ENCODE results near the gene DLL1.

The DLL1 gene

DNA sequence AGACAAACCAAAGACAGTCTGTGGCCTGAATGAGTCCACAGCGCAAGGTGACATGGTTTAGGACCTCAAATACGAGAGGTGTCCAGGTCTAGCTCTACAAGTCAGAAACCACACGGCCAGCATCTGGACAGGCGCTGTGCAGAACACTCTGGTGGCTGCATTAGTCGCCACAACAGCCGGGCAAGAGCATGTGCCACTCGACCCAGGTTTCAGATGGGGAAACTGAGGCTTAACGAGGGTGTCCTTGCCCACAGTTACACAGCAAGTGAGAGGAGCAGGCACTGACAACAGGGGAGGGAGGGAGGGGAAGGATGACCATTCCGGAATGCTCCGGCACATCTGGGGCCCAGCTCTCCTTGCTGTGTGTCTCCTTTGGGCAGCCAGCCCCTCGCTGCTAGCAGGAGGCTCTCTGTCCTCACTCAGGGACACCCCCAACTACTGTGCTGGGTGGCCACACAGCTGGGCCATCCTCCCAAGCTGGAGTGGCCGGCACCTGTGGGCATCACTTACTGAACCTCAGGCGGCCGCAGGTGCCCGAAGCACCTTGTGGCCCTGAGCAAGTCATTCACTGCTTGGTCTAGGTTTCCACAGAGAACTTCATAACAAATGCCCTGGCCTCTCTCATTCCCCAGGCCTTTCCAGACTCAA lies 6.6 kb downstream of the DLL1 start:
- Histone ChIP-seq H3K9ac (ENCODE audit: low read depth in 1 of 2, low read length in 2 of 2) (no peak overlapping the region), H3K27me3 (ENCODE audit: control insufficient read depth in 2 of 2, insufficient read depth in 2 of 2, low read length in 2 of 2) (peaks cover 13 to 18% of the 10 kb centered on the region in 2 donors), H3K4me3 (ENCODE audit: low read length in 2 of 2) (no peak overlapping the region), H3K27ac (ENCODE audit: low read depth in 2 of 2, low read length in 2 of 2) (no peak overlapping the region), H3K4me1 (ENCODE audit: control insufficient read depth in 2 of 2, insufficient read depth in 2 of 2, low read length in 2 of 2) (peaks cover 36 to 38% of the 10 kb centered on the region in 2 donors), H3K9me3 (ENCODE audit: control insufficient read depth in 2 of 2, low read length in 2 of 2) (no peaks in the 10 kb centered on the region), H3K36me3 (ENCODE audit: control insufficient read depth in 2 of 2, insufficient read depth in 2 of 2, low read length in 2 of 2) (peaks cover 9 to 19% of the 10 kb centered on the region in 2 donors)

DNA sequence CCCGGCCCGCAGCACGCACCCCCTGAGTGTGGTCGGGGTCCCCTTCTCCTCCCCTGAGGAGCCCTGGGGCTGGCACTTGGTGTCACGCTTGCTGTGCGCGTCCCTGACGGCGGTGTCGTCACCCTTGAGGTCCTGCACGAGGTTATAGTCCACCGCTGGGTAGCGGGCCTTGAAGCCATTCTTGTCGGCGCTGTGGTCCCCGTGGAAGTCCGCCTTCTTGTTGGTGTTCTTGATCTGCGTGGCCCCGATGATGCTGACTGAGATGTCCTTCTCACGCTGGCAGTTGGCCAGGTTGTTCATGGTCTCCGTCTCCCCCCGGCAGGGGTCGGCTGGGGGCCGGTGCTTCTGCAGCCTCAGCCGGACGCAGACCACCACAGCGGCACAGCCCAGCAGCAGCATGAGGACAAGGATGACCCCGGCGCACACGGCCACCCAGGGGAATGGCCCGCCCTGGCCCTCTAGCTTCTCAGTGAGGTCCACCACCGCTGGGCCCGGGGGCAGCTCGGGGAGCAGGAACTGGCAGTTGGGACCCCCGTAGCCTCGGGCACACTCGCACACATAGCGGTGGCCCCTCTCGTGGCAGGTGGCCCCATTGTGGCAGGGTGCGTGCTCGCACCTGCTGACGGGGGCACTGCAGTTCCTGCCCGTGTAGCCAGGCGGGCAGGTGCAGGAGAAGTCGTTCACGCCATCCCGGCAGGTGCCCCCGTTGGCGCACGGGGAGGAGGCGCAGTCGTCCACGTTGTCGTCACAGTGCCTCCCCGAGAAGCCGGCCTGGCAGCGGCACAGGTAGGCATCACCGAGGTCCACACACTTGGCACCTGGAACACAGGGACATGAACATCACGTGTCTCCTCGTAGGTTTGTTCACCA lies 7.4 kb downstream of the DLL1 start:
- Histone ChIP-seq H3K9ac (ENCODE audit: low read depth in 1 of 2, low read length in 2 of 2) (no peak overlapping the region), H3K36me3 (ENCODE audit: control insufficient read depth in 2 of 2, insufficient read depth in 2 of 2, low read length in 2 of 2) (peaks cover 9 to 19% of the 10 kb centered on the region in 2 donors), H3K4me3 (ENCODE audit: low read length in 2 of 2) (no peak overlapping the region), H3K27me3 (ENCODE audit: control insufficient read depth in 2 of 2, insufficient read depth in 2 of 2, low read length in 2 of 2) (peaks cover 7 to 14% of the 10 kb centered on the region in 2 donors), H3K27ac (ENCODE audit: low read depth in 2 of 2, low read length in 2 of 2) (no peak overlapping the region), H3K9me3 (ENCODE audit: control insufficient read depth in 2 of 2, low read length in 2 of 2) (no peaks in the 10 kb centered on the region), H3K4me1 (ENCODE audit: control insufficient read depth in 2 of 2, insufficient read depth in 2 of 2, low read length in 2 of 2) (peaks cover 30 to 34% of the 10 kb centered on the region in 2 donors)

DNA sequence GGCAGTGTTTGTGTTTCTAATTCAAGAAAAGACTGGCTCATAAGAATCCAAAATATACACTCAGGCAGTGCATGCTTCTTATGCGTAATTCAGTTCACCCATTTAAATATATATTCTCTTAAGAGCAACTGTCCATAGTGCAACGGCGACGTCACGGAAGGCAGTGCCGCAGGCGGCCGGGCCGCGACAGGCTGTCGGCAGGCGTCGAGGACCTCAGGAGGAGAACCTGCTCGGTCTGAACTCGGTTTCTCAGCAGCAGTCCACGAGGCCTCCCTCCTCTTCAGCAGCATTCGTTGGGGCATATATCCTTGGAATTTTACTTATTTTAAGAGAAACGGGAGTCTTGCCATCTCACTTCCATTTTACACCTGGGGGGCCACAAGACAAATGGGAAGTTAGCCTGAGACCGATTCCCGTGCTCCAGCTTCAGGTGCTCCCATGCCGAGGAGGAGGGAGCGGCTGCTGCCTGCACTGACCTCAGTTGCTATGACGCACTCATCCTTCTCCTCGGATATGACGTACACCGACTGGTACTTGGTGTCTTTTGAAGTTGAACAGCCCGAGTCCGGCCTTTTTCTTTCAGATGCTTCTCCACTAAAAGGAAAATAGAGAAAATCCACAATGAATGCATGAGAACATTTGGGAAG lies 8.2 kb downstream of the DLL1 start:
- no peak overlapping the region for H3K4me3 ChIP-seq (ENCODE audit: low read length in 2 of 2)
- H3K9ac ChIP-seq (ENCODE audit: low read depth in 1 of 2, low read length in 2 of 2): no peak overlapping the region
- peaks cover 9 to 19% of the 10 kb centered on the region in 2 donors for H3K36me3 ChIP-seq (ENCODE audit: control insufficient read depth in 2 of 2, insufficient read depth in 2 of 2, low read length in 2 of 2)
- peaks cover 22 to 27% of the 10 kb centered on the region in 2 donors for H3K4me1 ChIP-seq (ENCODE audit: control insufficient read depth in 2 of 2, insufficient read depth in 2 of 2, low read length in 2 of 2)
- no peak overlapping the region for H3K27ac ChIP-seq (ENCODE audit: low read depth in 2 of 2, low read length in 2 of 2)
- peaks cover under 1 to 7% of the 10 kb centered on the region in 2 donors for H3K27me3 ChIP-seq (ENCODE audit: control insufficient read depth in 2 of 2, insufficient read depth in 2 of 2, low read length in 2 of 2)
- no peaks in the 10 kb centered on the region for H3K9me3 ChIP-seq (ENCODE audit: control insufficient read depth in 2 of 2, low read length in 2 of 2)

DNA sequence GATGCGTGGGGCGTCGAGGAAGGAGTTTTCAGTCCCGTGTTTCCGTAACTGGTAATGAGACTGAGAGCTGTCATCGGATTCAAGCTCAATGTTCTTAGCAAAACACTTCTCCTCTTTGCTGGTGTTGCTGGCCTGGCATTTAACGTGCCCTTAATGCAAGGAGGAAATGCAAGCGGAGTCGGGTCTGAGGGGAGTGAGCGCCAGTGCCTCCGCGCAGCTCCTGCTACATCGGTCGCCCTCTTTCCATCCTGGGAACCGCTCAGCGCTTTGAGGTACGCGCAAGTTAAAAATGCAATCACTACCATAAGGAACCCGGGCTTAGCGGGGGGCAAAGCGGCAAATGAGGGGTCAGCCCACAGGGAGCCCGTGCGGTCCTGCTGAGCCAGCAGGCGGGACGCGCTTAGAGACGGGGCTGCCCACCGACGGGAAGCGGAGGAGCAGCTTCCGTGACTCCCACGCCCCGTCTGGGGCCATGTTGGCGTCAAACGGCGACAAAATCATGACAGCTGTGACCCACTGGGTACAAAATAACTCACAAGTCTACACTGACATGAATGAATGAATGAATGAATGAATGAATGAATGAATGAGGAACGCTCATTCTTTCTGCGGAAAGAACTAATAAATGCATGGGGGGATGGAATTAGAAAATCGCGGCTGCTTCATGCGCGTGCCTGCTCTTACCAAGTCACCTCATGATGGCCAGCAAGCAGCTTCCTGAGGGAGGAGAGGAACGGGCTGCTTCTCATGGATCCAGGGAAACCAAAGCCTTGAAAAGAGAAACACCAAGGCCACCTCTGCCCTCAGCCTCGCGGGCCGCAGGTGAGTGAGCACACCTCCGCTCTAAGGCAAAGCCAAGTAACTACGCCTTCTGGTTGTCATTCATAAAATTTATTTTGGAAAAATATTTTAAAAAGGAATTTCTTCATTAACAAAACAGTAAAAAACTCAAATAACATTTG lies 9.3 kb downstream of the DLL1 start:
- Histone ChIP-seq H3K36me3 (ENCODE audit: control insufficient read depth in 2 of 2, insufficient read depth in 2 of 2, low read length in 2 of 2) (peaks cover 9 to 19% of the 10 kb centered on the region in 2 donors), H3K4me3 (ENCODE audit: low read length in 2 of 2) (peak overlapping the region in 1 of 2 donors; percentile 77), H3K4me1 (ENCODE audit: control insufficient read depth in 2 of 2, insufficient read depth in 2 of 2, low read length in 2 of 2) (peaks cover 19 to 25% of the 10 kb centered on the region in 2 donors), H3K9me3 (ENCODE audit: control insufficient read depth in 2 of 2, low read length in 2 of 2) (no peaks in the 10 kb centered on the region), H3K27me3 (ENCODE audit: control insufficient read depth in 2 of 2, insufficient read depth in 2 of 2, low read length in 2 of 2) (no peaks in the 10 kb centered on the region), H3K9ac (ENCODE audit: low read depth in 1 of 2, low read length in 2 of 2) (peak overlapping the region in 1 of 2 donors; percentile 15), H3K27ac (ENCODE audit: low read depth in 2 of 2, low read length in 2 of 2) (peak overlapping the region; percentile 87 to 88)

DNA sequence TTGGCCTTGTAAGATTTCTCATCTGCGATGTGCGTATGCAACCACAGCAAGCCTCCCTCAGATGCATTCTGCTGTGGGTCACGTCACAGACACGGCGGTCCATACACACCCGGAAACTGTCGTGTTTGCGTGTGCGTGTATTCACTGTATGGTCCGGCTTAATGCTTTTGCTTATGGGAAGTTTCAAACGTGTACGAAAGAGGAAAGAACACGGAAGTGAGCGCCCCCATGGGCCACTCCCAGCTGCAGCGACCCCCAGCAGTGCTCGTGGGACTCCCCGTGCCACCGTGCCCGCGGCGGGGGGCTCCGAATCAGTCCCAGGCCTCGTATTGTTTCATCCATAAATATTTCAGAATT lies 10.2 kb downstream of the DLL1 start:
- H3K27ac ChIP-seq (ENCODE audit: low read depth in 2 of 2, low read length in 2 of 2): peak overlapping the region; percentile 87 to 88
- no peaks in the 10 kb centered on the region for H3K27me3 ChIP-seq (ENCODE audit: control insufficient read depth in 2 of 2, insufficient read depth in 2 of 2, low read length in 2 of 2)
- peaks cover 8 to 19% of the 10 kb centered on the region in 2 donors for H3K36me3 ChIP-seq (ENCODE audit: control insufficient read depth in 2 of 2, insufficient read depth in 2 of 2, low read length in 2 of 2)
- peak overlapping the region; percentile 66 to 68 for H3K9ac ChIP-seq (ENCODE audit: low read depth in 1 of 2, low read length in 2 of 2)
- peak overlapping the region; percentile 64 to 77 for H3K4me3 ChIP-seq (ENCODE audit: low read length in 2 of 2)
- H3K4me1 ChIP-seq (ENCODE audit: control insufficient read depth in 2 of 2, insufficient read depth in 2 of 2, low read length in 2 of 2): peaks cover 19 to 29% of the 10 kb centered on the region in 2 donors
- no peaks in the 10 kb centered on the region for H3K9me3 ChIP-seq (ENCODE audit: control insufficient read depth in 2 of 2, low read length in 2 of 2)

DNA sequence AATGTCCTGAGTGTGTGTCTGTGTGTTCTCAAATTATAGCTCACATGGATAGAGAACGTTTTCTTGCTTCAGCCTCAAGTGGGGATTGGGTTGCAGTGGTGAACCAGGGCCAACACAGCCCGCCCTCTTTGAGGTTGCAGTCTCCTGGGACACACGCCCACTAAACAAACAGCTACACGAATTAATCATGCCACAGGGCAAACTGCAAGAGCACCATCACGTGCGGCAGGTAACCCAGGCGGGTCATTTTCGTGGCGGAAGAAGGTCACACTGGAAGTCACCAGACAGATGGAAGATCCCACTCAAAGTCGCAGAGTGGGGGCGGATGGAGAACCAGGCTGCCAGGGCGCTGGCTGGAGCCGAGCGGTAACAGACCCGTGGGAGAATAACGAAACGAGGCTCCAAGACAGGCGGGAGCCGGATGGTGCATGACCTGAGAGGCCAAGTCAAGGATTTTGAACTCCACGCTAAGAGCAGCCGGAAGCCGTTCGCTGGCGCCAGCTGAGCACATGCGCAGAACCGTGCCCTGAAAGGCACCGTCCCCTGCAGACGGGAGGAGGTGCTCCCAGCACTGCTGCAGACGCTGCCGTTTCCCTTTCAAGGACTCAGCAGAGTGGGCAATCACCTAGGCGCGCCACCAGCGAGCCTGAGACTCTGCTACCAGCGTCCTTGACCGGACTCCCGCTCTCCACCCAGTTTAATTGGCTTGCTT lies 10.7 kb downstream of the DLL1 start:
- Histone ChIP-seq H3K9ac (ENCODE audit: low read depth in 1 of 2, low read length in 2 of 2) (peak overlapping the region; percentile 66 to 68), H3K4me3 (ENCODE audit: low read length in 2 of 2) (peak overlapping the region; percentile 64 to 77), H3K27ac (ENCODE audit: low read depth in 2 of 2, low read length in 2 of 2) (peak overlapping the region; percentile 87 to 88)

DNA sequence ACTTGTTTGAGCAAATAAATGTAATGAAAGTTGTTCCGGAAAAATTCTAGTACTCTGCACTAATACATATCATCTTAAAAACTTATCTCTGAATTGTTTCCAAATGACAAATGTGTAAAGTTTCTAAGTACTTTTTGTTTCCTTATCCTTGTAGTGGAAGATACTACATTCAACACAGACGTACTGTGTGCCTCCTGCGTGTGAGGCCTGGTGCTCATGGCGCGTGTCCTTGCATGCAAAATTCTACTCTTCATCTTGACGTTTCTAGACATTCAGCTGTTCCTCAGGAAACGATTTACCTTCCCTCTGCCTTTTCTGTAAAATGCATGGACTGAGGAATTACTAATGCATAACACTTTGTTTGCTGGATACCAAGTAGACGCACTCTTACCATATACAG lies 11.5 kb downstream of the DLL1 start:
- Histone ChIP-seq H3K4me1 (ENCODE audit: control insufficient read depth in 2 of 2, insufficient read depth in 2 of 2, low read length in 2 of 2) (peaks cover 19 to 28% of the 10 kb centered on the region in 2 donors), H3K27me3 (ENCODE audit: control insufficient read depth in 2 of 2, insufficient read depth in 2 of 2, low read length in 2 of 2) (no peaks in the 10 kb centered on the region), H3K9ac (ENCODE audit: low read depth in 1 of 2, low read length in 2 of 2) (no peak overlapping the region), H3K4me3 (ENCODE audit: low read length in 2 of 2) (peak overlapping the region in 1 of 2 donors; percentile 77), H3K36me3 (ENCODE audit: control insufficient read depth in 2 of 2, insufficient read depth in 2 of 2, low read length in 2 of 2) (peaks cover 2 to 14% of the 10 kb centered on the region in 2 donors), H3K9me3 (ENCODE audit: control insufficient read depth in 2 of 2, low read length in 2 of 2) (no peaks in the 10 kb centered on the region), H3K27ac (ENCODE audit: low read depth in 2 of 2, low read length in 2 of 2) (peak overlapping the region; percentile 87 to 88)

More for the DNA sequence above, 10.7 kb downstream of the DLL1 start:
- H3K9me3 ChIP-seq (ENCODE audit: control insufficient read depth in 2 of 2, low read length in 2 of 2): no peaks in the 10 kb centered on the region
- peaks cover 5 to 18% of the 10 kb centered on the region in 2 donors for H3K36me3 ChIP-seq (ENCODE audit: control insufficient read depth in 2 of 2, insufficient read depth in 2 of 2, low read length in 2 of 2)
- no peaks in the 10 kb centered on the region for H3K27me3 ChIP-seq (ENCODE audit: control insufficient read depth in 2 of 2, insufficient read depth in 2 of 2, low read length in 2 of 2)
- H3K4me1 ChIP-seq (ENCODE audit: control insufficient read depth in 2 of 2, insufficient read depth in 2 of 2, low read length in 2 of 2): peaks cover 19 to 28% of the 10 kb centered on the region in 2 donors

DNA sequence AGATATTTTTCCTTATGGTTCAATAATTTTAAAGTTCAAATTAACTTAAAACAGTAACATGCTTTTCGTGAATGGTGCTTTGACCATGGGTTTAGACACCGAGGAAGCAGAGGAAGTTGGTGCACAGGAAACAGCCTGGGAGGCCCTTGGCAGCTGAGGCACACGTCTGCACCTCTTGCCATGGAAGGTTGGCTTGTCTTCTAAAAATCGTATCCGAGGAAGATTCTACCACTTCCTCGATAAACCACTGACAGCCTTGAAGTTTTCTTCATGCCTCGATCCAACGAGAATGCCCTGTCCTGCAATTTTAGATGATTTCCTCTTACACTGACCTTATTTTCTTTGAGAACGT lies 12.2 kb downstream of the DLL1 start:
- Histone ChIP-seq H3K9ac (ENCODE audit: low read depth in 1 of 2, low read length in 2 of 2) (no peak overlapping the region), H3K4me3 (ENCODE audit: low read length in 2 of 2) (no peak overlapping the region), H3K9me3 (ENCODE audit: control insufficient read depth in 2 of 2, low read length in 2 of 2) (no peaks in the 10 kb centered on the region), H3K27me3 (ENCODE audit: control insufficient read depth in 2 of 2, insufficient read depth in 2 of 2, low read length in 2 of 2) (no peaks in the 10 kb centered on the region), H3K4me1 (ENCODE audit: control insufficient read depth in 2 of 2, insufficient read depth in 2 of 2, low read length in 2 of 2) (peaks cover 19 to 28% of the 10 kb centered on the region in 2 donors), H3K36me3 (ENCODE audit: control insufficient read depth in 2 of 2, insufficient read depth in 2 of 2, low read length in 2 of 2) (peaks cover 0 to 12% of the 10 kb centered on the region in 2 donors), H3K27ac (ENCODE audit: low read depth in 2 of 2, low read length in 2 of 2) (no peak overlapping the region)
